Measurements from ENCODE around the gene ITPRIP.

ITPRIP gene

GRCh38 chr10:104326991-104327610, 11.2 kb downstream of the ITPRIP start:
- peak; percentile 21 for DNase-seq (ENCODE audit: low read depth)
- no peak for TF ChIP-seq CTCF (conservative IDR thresholded peaks at IDR 0.05; ENCODE audit: low read depth, low read length)
- no peak overlapping the region for H3K4me3 ChIP-seq (ENCODE audit: low read depth, low read length)

GRCh38 chr10:104325436-104326435, 12.5 kb downstream of the ITPRIP start:
- peak; percentile 34 for DNase-seq (ENCODE audit: low read depth)
- H3K4me3 ChIP-seq (ENCODE audit: low read depth, low read length) = no peak overlapping the region
- TF ChIP-seq CTCF (conservative IDR thresholded peaks at IDR 0.05; ENCODE audit: low read depth, low read length) = no peak

- no peak overlapping the region for H3K4me3 ChIP-seq (ENCODE audit: low read depth, low read length)
- no peak for TF ChIP-seq CTCF (conservative IDR thresholded peaks at IDR 0.05; ENCODE audit: low read depth, low read length)
- DNase-seq (ENCODE audit: low read depth) = no peak
Measured at GRCh38 chr10:104324931-104325330, 13.3 kb downstream of the ITPRIP start.

DNA sequence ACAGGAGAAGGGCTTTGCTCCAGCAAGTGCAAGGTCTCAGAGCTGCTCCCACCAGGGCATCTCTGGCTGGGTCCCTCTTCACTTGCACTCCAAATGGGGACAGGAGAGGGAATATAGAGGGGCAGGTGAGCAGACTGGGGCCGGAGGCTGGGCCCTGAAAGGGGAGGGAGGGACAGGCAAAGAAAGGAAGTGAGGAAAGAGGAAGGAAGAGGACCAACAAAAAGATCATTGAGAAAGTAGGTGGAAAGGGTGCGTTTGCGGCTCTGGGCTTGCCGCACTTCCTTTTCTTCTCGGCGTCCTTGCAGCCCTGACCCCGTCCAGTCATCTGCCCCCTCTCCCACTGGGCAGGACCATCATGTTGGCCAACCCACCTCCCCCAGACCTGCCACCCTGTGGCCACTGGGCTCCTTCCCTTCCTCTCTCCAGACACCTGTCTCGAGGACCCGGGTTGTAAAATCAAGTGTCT, 14.0 kb downstream of the ITPRIP start:
- TF ChIP-seq CTCF (conservative IDR thresholded peaks at IDR 0.05; ENCODE audit: low read depth, low read length) = no peak
- DNase-seq (ENCODE audit: low read depth) = no peak
- H3K4me3 ChIP-seq (ENCODE audit: low read depth, low read length) = no peak overlapping the region

- no peak for TF ChIP-seq CTCF (conservative IDR thresholded peaks at IDR 0.05; ENCODE audit: low read depth, low read length)
- DNase-seq (ENCODE audit: low read depth) = no peak
- H3K4me3 ChIP-seq (ENCODE audit: low read depth, low read length) = no peak overlapping the region
Measured at GRCh38 chr10:104323760-104324201, 14.5 kb downstream of the ITPRIP start.

DNA sequence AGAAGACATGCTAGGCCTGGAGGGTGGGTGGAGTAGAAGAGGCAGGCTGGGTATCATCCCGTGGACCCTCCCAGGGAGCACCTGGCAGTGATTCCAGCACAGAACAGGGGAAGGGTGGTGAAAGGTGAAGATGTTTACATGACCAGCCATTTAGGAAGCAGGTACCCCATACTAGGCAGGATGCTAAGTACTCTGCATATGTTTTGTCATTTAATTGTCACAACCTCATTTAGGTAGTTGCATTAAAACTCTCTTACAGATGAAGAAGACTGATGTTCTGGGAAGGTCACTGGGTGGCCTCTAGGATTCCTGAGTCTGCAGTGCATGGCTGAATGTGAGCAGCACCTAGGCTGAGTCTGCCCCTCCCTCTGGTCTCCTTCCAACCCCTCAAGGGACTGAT, 15.2 kb downstream of the ITPRIP start:
- no peak overlapping the region for H3K4me3 ChIP-seq (ENCODE audit: low read depth, low read length)
- DNase-seq (ENCODE audit: low read depth) = peak; percentile 18

More for the DNA sequence above, 15.2 kb downstream of the ITPRIP start:
- TF ChIP-seq CTCF (conservative IDR thresholded peaks at IDR 0.05; ENCODE audit: low read depth, low read length) = no peak
